GM12878 (cell line): ENCODE measurements around the gene BEST2. TPM values are rescaled to one million over a fixed set of nuclear protein-coding genes. Genes with fewer than 3 reads are reported as not detected.

ENCODE experiments used
- CHD2 ChIP-seq: IDR thresholded peaks from 2 replicates; pipeline ENCODE4 v1.6.1; 2011; ENCODE audit warnings: low read depth, low read length, improper control_type of control experiment, borderline replicate concordance
- DPF2 ChIP-seq: fragments of 450-650 bp; IDR thresholded peaks from 2 replicates; pipeline ENCODE4 v1.6.1; 2017; ENCODE audit warnings: mild to moderate bottlenecking
- EP300 ChIP-seq, 2 experiments: fragments of 150-350 bp in 1 of 2; IDR thresholded peaks; 2 replicates each; pipeline ENCODE4 v1.6.1; 2011 to 2012; ENCODE audit warnings: low read depth in 2 of 2, low read length in 2 of 2, borderline replicate concordance in 1 of 2, improper control_type of control experiment in 1 of 2, inconsistent platforms in 1 of 2; ENCODE audit not compliant: control insufficient read depth in 1 of 2
- IKZF2 ChIP-seq, 2 experiments: fragments of 450-650 bp; IDR thresholded peaks; 2 replicates each; pipeline ENCODE4 v1.6.1; 2017; ENCODE audit warnings: mild to moderate bottlenecking in 2 of 2, moderate library complexity in 2 of 2
- KLF5 ChIP-seq: fragments of 450-650 bp; IDR thresholded peaks from 2 replicates; pipeline ENCODE4 v1.6.1; 2014; ENCODE audit warnings: mild to moderate bottlenecking; ENCODE audit not compliant: partially characterized antibody
- LARP7 ChIP-seq: fragments of 450-650 bp; IDR thresholded peaks from 2 replicates; pipeline ENCODE4 v1.6.1; 2017; ENCODE audit warnings: mild to moderate bottlenecking
- MEF2A ChIP-seq: IDR thresholded peaks from 2 replicates; pipeline ENCODE4 v1.6.1; 2011; ENCODE audit warnings: low read depth, mild to moderate bottlenecking, low read length, moderate library complexity; ENCODE audit not compliant: insufficient read depth
- MTA2 ChIP-seq: fragments of 450-650 bp; IDR thresholded peaks from 2 replicates; pipeline ENCODE4 v1.6.1; 2016; ENCODE audit warnings: low read depth, mild to moderate bottlenecking, moderate library complexity
- NFIC ChIP-seq: IDR thresholded peaks from 2 replicates; pipeline ENCODE4 v1.6.1; 2012; ENCODE audit warnings: low read depth, mild to moderate bottlenecking, inconsistent platforms, low read length, moderate library complexity
- NR2C1 ChIP-seq: fragments of 450-650 bp; IDR thresholded peaks from 2 replicates; pipeline ENCODE4 v1.6.1; 2017; ENCODE audit warnings: antibody characterized with exemption, mild to moderate bottlenecking, moderate library complexity
- PML ChIP-seq: IDR thresholded peaks from 2 replicates; pipeline ENCODE4 v1.6.1; 2012; ENCODE audit warnings: low read length, inconsistent platforms
- POU2F2 ChIP-seq: IDR thresholded peaks from 3 replicates; pipeline ENCODE4 v1.6.1; 2011; ENCODE audit warnings: low read depth, mild to moderate bottlenecking, low read length, borderline replicate concordance
- RB1 ChIP-seq: fragments of 450-650 bp; formaldehyde crosslinking; IDR thresholded peaks from 2 replicates; pipeline ENCODE4 v1.6.1; 2017; ENCODE audit warnings: mild to moderate bottlenecking, borderline replicate concordance
- RELA ChIP-seq: fragments of 450-650 bp; IDR thresholded peaks from 2 replicates; pipeline ENCODE4 v1.8.0; 2014; ENCODE audit warnings: borderline replicate concordance; ENCODE audit not compliant: partially characterized antibody
- SP1 ChIP-seq: IDR thresholded peaks from one replicate; pipeline ENCODE4 v1.6.1; 2011; ENCODE audit warnings: low read depth, low read length
- TCF3 ChIP-seq: IDR thresholded peaks from 2 replicates; pipeline ENCODE4 v1.6.1; 2012; ENCODE audit warnings: low read depth, mild to moderate bottlenecking, low read length, borderline replicate concordance; ENCODE audit not compliant: insufficient read depth
- ZNF24 ChIP-seq: fragments of 450-650 bp; IDR thresholded peaks from 2 replicates; pipeline ENCODE4 v1.6.1; 2017; ENCODE audit warnings: antibody characterized with exemption, mild to moderate bottlenecking
- polyA plus RNA-seq, 11 experiments: library from polyadenylated mRNA; depleted of rRNA in 4 of 11; unstranded in 6 of 11; stranded (reverse) in 5 of 11; fragments of >200 nt; fragmentation: Nextera tagmentation in 4 of 11; fragmentation: Illumina TruSeq in 1 of 11; extraction: Ambion mirVana in 4 of 11; extraction: Trizol in 1 of 11; gene quantifications; 1 replicate in 1 of 11; 2 replicates in 10 of 11; pipeline versions ENCODE4 v1.2.1 to v1.2.3, GENCODE V29; 2011 to 2016; ENCODE audit warnings: inconsistent platforms in 2 of 11, missing spikeins in 2 of 11, low read depth in 1 of 11
- total RNA-seq, 4 experiments: library from RNA; depleted of rRNA in 3 of 4; stranded (reverse); fragments of >200 nt in 3 of 4; fragmentation: Illumina TruSeq in 1 of 4; extraction: Trizol in 1 of 4; gene quantifications; 2 replicates each; pipeline versions ENCODE4 v1.2.1 to v1.2.3, GENCODE V29; 2013 to 2021
- TF ChIP-seq, protein P1 (sequence below): IDR thresholded peaks from 2 replicates; pipeline ENCODE4 v1.6.1; 2012; ENCODE audit warnings: improper control_type of control experiment, low read depth, low read length; ENCODE audit not compliant: insufficient replicate concordance
- TF ChIP-seq, protein P2 (sequence below): IDR thresholded peaks from 2 replicates; pipeline ENCODE4 v1.6.1; 2012; ENCODE audit warnings: mild to moderate bottlenecking, low read depth, low read length
- TF ChIP-seq, protein P3 (sequence below): IDR thresholded peaks from 2 replicates; pipeline ENCODE4 v1.6.1; 2011; ENCODE audit warnings: borderline replicate concordance, low read depth, mild to moderate bottlenecking, moderate library complexity, mixed read lengths, low read length; ENCODE audit not compliant: insufficient read depth; ENCODE audit errors: extremely low read length

BEST2 gene
- total and polyA plus RNA-seq, 10 of the 15 experiments (the other 5 are each of a cell fraction or from before 2014, with no cell fraction given) = not detected

DNA sequence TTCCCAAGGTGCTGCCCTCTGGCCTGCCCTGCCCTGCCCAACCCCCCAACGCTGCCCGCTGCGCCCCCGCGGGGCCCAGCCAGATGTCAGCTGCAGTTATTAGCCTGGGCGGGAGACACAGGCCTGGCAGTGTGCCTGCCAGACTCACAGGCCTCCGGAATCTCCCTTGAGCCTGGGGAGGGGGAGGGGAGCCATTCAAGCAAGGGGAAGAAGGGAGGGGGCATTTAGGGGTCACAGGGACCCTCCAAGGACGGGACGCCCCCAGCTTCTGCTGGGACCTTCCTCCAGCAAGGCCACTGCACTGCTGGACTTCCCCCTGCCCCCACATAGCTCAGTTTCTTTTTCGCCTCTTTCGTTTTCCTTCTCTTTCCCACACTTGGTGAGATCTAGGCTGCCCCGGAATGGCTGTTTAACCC lies 37.1 kb downstream of the BEST2 start (continued):
- TF ChIP-seq, protein P1, sequence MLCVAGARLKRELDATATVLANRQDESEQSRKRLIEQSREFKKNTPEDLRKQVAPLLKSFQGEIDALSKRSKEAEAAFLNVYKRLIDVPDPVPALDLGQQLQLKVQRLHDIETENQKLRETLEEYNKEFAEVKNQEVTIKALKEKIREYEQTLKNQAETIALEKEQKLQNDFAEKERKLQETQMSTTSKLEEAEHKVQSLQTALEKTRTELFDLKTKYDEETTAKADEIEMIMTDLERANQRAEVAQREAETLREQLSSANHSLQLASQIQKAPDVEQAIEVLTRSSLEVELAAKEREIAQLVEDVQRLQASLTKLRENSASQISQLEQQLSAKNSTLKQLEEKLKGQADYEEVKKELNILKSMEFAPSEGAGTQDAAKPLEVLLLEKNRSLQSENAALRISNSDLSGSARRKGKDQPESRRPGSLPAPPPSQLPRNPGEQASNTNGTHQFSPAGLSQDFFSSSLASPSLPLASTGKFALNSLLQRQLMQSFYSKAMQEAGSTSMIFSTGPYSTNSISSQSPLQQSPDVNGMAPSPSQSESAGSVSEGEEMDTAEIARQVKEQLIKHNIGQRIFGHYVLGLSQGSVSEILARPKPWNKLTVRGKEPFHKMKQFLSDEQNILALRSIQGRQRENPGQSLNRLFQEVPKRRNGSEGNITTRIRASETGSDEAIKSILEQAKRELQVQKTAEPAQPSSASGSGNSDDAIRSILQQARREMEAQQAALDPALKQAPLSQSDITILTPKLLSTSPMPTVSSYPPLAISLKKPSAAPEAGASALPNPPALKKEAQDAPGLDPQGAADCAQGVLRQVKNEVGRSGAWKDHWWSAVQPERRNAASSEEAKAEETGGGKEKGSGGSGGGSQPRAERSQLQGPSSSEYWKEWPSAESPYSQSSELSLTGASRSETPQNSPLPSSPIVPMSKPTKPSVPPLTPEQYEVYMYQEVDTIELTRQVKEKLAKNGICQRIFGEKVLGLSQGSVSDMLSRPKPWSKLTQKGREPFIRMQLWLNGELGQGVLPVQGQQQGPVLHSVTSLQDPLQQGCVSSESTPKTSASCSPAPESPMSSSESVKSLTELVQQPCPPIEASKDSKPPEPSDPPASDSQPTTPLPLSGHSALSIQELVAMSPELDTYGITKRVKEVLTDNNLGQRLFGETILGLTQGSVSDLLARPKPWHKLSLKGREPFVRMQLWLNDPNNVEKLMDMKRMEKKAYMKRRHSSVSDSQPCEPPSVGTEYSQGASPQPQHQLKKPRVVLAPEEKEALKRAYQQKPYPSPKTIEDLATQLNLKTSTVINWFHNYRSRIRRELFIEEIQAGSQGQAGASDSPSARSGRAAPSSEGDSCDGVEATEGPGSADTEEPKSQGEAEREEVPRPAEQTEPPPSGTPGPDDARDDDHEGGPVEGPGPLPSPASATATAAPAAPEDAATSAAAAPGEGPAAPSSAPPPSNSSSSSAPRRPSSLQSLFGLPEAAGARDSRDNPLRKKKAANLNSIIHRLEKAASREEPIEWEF = peak; percentile 61
- TF ChIP-seq KLF5 (no peak), PML (no peak), LARP7 (no peak), TCF3 (peak; percentile 88), MEF2A (peak; percentile 77), RB1 (0 out of 2 replicates have a peak, but pooled peaks have one; percentile 36), CHD2 (peak; percentile 93), NR2C1 (peak; percentile 54; the same call in 1 of the 2 replicates), MTA2 (peak; percentile 81), EP300 (IDR thresholded peaks at IDR 0.05; ENCODE audit: borderline replicate concordance in 1 of 2, control insufficient read depth in 1 of 2, low read depth in 2 of 2, low read length in 2 of 2) (peak; percentile 62 to 88; a peak in 2 of 4 replicates), NFIC (no peak), DPF2 (0 out of 2 replicates have a peak, but pooled peaks have one; percentile 76), RELA (peak; percentile 99), SP1 (peak; percentile 60), POU2F2 (peak; percentile 77; the same call in 1 of the 3 replicates), IKZF2 (IDR thresholded peaks at IDR 0.05) (peak; percentile 89 to 92; a peak in 3 of 4 replicates), ZNF24 (no peak)
- TF ChIP-seq, protein P2, sequence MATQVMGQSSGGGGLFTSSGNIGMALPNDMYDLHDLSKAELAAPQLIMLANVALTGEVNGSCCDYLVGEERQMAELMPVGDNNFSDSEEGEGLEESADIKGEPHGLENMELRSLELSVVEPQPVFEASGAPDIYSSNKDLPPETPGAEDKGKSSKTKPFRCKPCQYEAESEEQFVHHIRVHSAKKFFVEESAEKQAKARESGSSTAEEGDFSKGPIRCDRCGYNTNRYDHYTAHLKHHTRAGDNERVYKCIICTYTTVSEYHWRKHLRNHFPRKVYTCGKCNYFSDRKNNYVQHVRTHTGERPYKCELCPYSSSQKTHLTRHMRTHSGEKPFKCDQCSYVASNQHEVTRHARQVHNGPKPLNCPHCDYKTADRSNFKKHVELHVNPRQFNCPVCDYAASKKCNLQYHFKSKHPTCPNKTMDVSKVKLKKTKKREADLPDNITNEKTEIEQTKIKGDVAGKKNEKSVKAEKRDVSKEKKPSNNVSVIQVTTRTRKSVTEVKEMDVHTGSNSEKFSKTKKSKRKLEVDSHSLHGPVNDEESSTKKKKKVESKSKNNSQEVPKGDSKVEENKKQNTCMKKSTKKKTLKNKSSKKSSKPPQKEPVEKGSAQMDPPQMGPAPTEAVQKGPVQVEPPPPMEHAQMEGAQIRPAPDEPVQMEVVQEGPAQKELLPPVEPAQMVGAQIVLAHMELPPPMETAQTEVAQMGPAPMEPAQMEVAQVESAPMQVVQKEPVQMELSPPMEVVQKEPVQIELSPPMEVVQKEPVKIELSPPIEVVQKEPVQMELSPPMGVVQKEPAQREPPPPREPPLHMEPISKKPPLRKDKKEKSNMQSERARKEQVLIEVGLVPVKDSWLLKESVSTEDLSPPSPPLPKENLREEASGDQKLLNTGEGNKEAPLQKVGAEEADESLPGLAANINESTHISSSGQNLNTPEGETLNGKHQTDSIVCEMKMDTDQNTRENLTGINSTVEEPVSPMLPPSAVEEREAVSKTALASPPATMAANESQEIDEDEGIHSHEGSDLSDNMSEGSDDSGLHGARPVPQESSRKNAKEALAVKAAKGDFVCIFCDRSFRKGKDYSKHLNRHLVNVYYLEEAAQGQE = peak; percentile 6; the same call in 1 of the 2 replicates
- TF ChIP-seq, protein P3, sequence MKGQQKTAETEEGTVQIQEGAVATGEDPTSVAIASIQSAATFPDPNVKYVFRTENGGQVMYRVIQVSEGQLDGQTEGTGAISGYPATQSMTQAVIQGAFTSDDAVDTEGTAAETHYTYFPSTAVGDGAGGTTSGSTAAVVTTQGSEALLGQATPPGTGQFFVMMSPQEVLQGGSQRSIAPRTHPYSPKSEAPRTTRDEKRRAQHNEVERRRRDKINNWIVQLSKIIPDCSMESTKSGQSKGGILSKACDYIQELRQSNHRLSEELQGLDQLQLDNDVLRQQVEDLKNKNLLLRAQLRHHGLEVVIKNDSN = no peak
